A673 (cell line): ENCODE measurements around the gene KRTAP12-4.

Source experiments
- CTCF ChIP-seq: fragments of 300-800, 200-600 bp; sonication (generic); conservative IDR thresholded peaks from 2 replicates; pipeline ENCODE4 v1.5.1; 2017; ENCODE audit warnings: low read depth, mild to moderate bottlenecking, antibody characterized with exemption, low read length, moderate library complexity, mixed read lengths
- EZH2 ChIP-seq: fragments of 200-600 bp; sonication (generic); IDR thresholded peaks from 2 replicates; pipeline ENCODE4 v1.6.1; 2017; ENCODE audit warnings: borderline replicate concordance, low read depth, mild to moderate bottlenecking, mixed read lengths, antibody characterized with exemption, low read length; ENCODE audit not compliant: poor library complexity, severe bottlenecking

GRCh38 chr21:44691686-44692085 lies 37.2 kb upstream of the KRTAP12-4 start:
- TF ChIP-seq CTCF, result no peak
- TF ChIP-seq EZH2, result no peak
